Lower leg skin (tissue), 3 donors: Measurements from ENCODE around the gene DYNLRB1.

ENCODE experiments used
- POLR2A ChIP-seq, 2 donors: fragments of 450-650 bp; IDR thresholded peaks; one replicate each; pipeline ENCODE4 v1.6.1; 2016 to 2017; ENCODE audit warnings: antibody characterized with exemption in 2 of 2, mild to moderate bottlenecking in 1 of 2, moderate library complexity in 1 of 2
- TF ChIP-seq, protein P1 (sequence below), 3 donors: fragments of 450-650 bp; IDR thresholded peaks; one replicate each; pipeline ENCODE4 v1.5.1; 2016; ENCODE audit warnings: antibody characterized with exemption in 3 of 3, mild to moderate bottlenecking in 3 of 3, moderate library complexity in 2 of 3

DNA sequence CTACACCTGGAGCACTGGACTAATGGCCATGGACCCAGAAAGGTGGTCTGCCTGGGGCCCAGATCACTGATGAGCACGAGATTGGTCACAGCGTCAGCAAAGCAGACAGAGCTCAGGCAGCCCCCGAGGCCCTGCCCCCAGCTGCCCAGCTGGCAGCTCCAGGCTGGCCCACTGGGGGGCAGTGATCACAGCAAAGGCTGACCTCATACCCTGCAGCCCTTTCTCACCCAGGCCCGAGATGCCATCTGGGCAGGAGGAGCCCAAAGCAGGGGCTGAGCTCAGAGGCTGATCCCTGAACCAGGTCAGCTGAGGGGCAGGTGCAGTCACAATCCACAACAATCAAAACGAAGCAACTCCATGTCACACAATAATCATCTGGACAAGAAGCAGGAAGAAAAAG, 46.4 kb downstream of the DYNLRB1 start:
- TF ChIP-seq, protein P1, sequence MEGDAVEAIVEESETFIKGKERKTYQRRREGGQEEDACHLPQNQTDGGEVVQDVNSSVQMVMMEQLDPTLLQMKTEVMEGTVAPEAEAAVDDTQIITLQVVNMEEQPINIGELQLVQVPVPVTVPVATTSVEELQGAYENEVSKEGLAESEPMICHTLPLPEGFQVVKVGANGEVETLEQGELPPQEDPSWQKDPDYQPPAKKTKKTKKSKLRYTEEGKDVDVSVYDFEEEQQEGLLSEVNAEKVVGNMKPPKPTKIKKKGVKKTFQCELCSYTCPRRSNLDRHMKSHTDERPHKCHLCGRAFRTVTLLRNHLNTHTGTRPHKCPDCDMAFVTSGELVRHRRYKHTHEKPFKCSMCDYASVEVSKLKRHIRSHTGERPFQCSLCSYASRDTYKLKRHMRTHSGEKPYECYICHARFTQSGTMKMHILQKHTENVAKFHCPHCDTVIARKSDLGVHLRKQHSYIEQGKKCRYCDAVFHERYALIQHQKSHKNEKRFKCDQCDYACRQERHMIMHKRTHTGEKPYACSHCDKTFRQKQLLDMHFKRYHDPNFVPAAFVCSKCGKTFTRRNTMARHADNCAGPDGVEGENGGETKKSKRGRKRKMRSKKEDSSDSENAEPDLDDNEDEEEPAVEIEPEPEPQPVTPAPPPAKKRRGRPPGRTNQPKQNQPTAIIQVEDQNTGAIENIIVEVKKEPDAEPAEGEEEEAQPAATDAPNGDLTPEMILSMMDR (IDR thresholded peaks at IDR 0.05): no peak
- TF ChIP-seq POLR2A (IDR thresholded peaks at IDR 0.05): no peak
